ENCODE measurements around the gene TOR1AIP2. TPM values are rescaled to one million over a fixed set of nuclear protein-coding genes. Genes with fewer than 3 reads are reported as not detected.

Gene TOR1AIP2
- total and polyA plus RNA-seq, 2 of the 8 experiments (the other 6 are each of a cell fraction or from before 2014, with no cell fraction given): 12.1 to 75.2 TPM

DNA sequence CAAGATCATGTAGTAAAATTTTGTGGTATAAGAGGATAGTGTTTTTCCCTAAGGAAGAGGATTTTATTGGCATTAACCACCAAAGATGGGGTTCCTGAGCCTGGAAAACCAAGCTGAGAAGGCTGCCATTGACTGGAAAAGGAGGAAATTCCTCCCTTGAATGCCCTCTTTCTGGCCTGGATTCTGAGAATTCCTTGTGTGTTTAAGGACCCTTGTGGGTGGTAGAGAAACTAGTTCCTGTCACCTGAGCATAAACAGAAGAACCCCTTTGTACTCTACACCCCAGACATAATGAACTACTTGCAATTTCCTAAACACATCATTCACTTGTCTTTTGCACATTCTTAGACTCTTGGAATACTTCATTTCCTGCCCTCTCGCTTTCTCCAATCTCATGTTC, 43.9 kb upstream of the TOR1AIP2 start:
- peaks cover 0 to 12% (median 3%) of the 10 kb centered on the region in 4 experiments; a peak in 2 of 7 replicates for H3K4me1 ChIP-seq (replicated peaks in 1 of 4; ENCODE audit: control insufficient read depth in 3 of 4, insufficient read depth in 4 of 4, low read length in 3 of 4)
- POLR2A ChIA-PET (ENCODE audit: partially characterized antibody): no interaction called here

More for the DNA sequence above, 43.9 kb upstream of the TOR1AIP2 start:
- H3K4me2 ChIP-seq (ENCODE audit: insufficient read depth in 1 of 2, low read depth in 2 of 2, low read length in 2 of 2): no peak overlapping the region; a peak in 1 of 4 replicates
- no peak overlapping the region for H2AK5ac ChIP-seq (ENCODE audit: low read depth, low read length)
- no peak overlapping the region for H3K56ac ChIP-seq (replicated peaks; ENCODE audit: insufficient read length, low read depth, low read length)
- H3K27ac ChIP-seq (ENCODE audit: low read depth, low read length): no peak overlapping the region
- H4K20me1 ChIP-seq (replicated peaks in 1 of 2; ENCODE audit: control insufficient read depth in 1 of 2, insufficient read depth in 2 of 2, low read length in 2 of 2): no peaks in the 10 kb centered on the region
- FAIRE-seq (no peak), DNase-seq (ENCODE audit: low read depth in 1 of 2, low spot score in 2 of 2) (no peak)
- H2BK120ac ChIP-seq (replicated peaks; ENCODE audit: low read depth, low read length): no peak overlapping the region
- H4K8ac ChIP-seq (ENCODE audit: extremely low read depth, insufficient read depth, low read length): no peak overlapping the region
- no peak overlapping the region for H3K14ac ChIP-seq (ENCODE audit: insufficient read length)
- CTCF ChIA-PET (ENCODE audit: partially characterized antibody): interaction anchor here (0.6 to 1.3 kb wide), 4 partner anchors 9 to 853 kb away, joined by 3 read pairs; no protein-coding TSS in a partner anchor
- H3K9ac ChIP-seq (replicated peaks in 1 of 4; ENCODE audit: extremely low read depth in 1 of 4, low read depth in 3 of 4, low read length in 3 of 4): no peak overlapping the region
- H3K23me2 ChIP-seq (ENCODE audit: low read depth, low read length): no peaks in the 10 kb centered on the region
- no peak overlapping the region for H2BK5ac ChIP-seq (ENCODE audit: low read depth, low read length)
- H3K36me3 ChIP-seq (ENCODE audit: control insufficient read depth in 2 of 4, insufficient read depth in 4 of 4, low read length in 3 of 4): peaks cover 2 to 12% (median 9%) of the 10 kb centered on the region in 4 experiments; a peak in 4 of 8 replicates
- no peak overlapping the region for H3K23ac ChIP-seq (ENCODE audit: insufficient read length)
- no peak overlapping the region for H2AFZ ChIP-seq (ENCODE audit: low read length)
- no peak overlapping the region for H4K5ac ChIP-seq (ENCODE audit: insufficient read length, low read depth, low read length)
- H3K79me1 ChIP-seq (ENCODE audit: low read depth, low read length): no peaks in the 10 kb centered on the region
- TF ChIP-seq TAF7 (optimal IDR thresholded peaks at IDR 0.05; ENCODE audit: borderline replicate concordance, low read depth, low read length) (no peak), YY1 (IDR thresholded peaks at IDR 0.05; ENCODE audit: low read depth, low read length) (peak; percentile 61; the same call in 1 of the 2 replicates), TEAD4 (IDR thresholded peaks at IDR 0.05; ENCODE audit: low read depth, low read length) (peak; percentile 56; the same call in 1 of the 2 replicates)
- H3K27me3 ChIP-seq (replicated peaks in 1 of 4; ENCODE audit: control insufficient read depth in 3 of 4, extremely low read depth in 1 of 4, insufficient read depth in 3 of 4, low read length in 3 of 4): no peaks in the 10 kb centered on the region
- H4K91ac ChIP-seq (replicated peaks; ENCODE audit: insufficient read length, low read length): no peak overlapping the region
- H3K4me3 ChIP-seq (ENCODE audit: extremely low read depth in 1 of 4, insufficient read depth in 2 of 4, low read depth in 3 of 4, low read length in 4 of 4): no peak overlapping the region
- WGBS, 2 experiments (ENCODE audit: extremely low coverage in 1 of 2, insufficient coverage in 1 of 2, insufficient read length in 1 of 2, insufficient replicate concordance in 2 of 2, low coverage in 1 of 2, low lambda C conversion rate in 2 of 2, missing lambda C conversion rate in 1 of 2): 79% methylated on average over 1 of the region's 1 CpG; no CpG with 5 or more reads in 1 of the 2 experiments
- no peak overlapping the region for H2BK20ac ChIP-seq (ENCODE audit: low read length)
- H3K9me3 ChIP-seq (ENCODE audit: insufficient read depth in 2 of 2, low read depth in 1 of 2, low read length in 1 of 2): no peaks in the 10 kb centered on the region
- H3K4ac ChIP-seq (replicated peaks; ENCODE audit: insufficient read length, low read depth, low read length): no peak overlapping the region
- no peak overlapping the region for H2BK12ac ChIP-seq (ENCODE audit: low read depth, low read length)
- H2BK15ac ChIP-seq (ENCODE audit: low read length): no peak overlapping the region
- H3K79me2 ChIP-seq (ENCODE audit: control insufficient read depth in 1 of 2, insufficient read depth in 2 of 2, low read length in 2 of 2): no peaks in the 10 kb centered on the region
- no peak overlapping the region for H3K18ac ChIP-seq (ENCODE audit: extremely low read depth, low read length)

Measured in H1 (cell line).